HUDEP-2 (cell line): ENCODE results near the gene CEBPE.

Experiments used
- DNase-seq, 76 experiments: peaks; one replicate each; lab custom pipeline; 2025; ENCODE audit not compliant: unreplicated experiment in 76 of 76; lab: John Stamatoyannopoulos, UW

The CEBPE gene

GRCh38 chr14:23145794-23146350 lies 26.8 kb upstream of the CEBPE start:
- DNase-seq: no peak

GRCh38 chr14:23143911-23144310 lies 24.9 kb upstream of the CEBPE start:
- no peak for DNase-seq

GRCh38 chr14:23142826-23143225 lies 23.8 kb upstream of the CEBPE start:
- no peak for DNase-seq

- DNase-seq: no peak
These were observed 22.8 kb upstream of the CEBPE start for GRCh38 chr14:23141706-23142444.

- no peak for DNase-seq
These were observed 21.3 kb upstream of the CEBPE start for GRCh38 chr14:23140371-23140770.

- no peak for DNase-seq
These were observed 20.8 kb upstream of the CEBPE start for GRCh38 chr14:23139874-23140273.

GRCh38 chr14:23137813-23138535 lies 18.9 kb upstream of the CEBPE start:
- no peak for DNase-seq

GRCh38 chr14:23137192-23137812 lies 18.2 kb upstream of the CEBPE start:
- DNase-seq: peak in 8 of 76 experiments; percentile 11 to 35 (median 21)

- no peak for DNase-seq
These were observed 17.6 kb upstream of the CEBPE start for GRCh38 chr14:23136566-23137133.

- DNase-seq: no peak
These were observed 13.9 kb upstream of the CEBPE start for GRCh38 chr14:23132970-23133369.

GRCh38 chr14:23131482-23131881 lies 12.4 kb upstream of the CEBPE start:
- DNase-seq: no peak

- DNase-seq: no peak
These were observed 11.8 kb upstream of the CEBPE start for GRCh38 chr14:23130871-23131270.

GRCh38 chr14:23129759-23130316 lies 10.8 kb upstream of the CEBPE start:
- DNase-seq: no peak

GRCh38 chr14:23128969-23129758 lies 10.1 kb upstream of the CEBPE start:
- no peak for DNase-seq

- DNase-seq: no peak
These were observed 8.8 kb upstream of the CEBPE start for GRCh38 chr14:23127861-23128260.

GRCh38 chr14:23126548-23127278 lies 7.7 kb upstream of the CEBPE start:
- DNase-seq: no peak

GRCh38 chr14:23125933-23126524 lies 7.0 kb upstream of the CEBPE start:
- peak in 6 of 76 experiments; percentile 15 to 38 (median 20) for DNase-seq

GRCh38 chr14:23125011-23125410 lies 6.0 kb upstream of the CEBPE start:
- no peak for DNase-seq
